Measurements from ENCODE around the gene MVB12B.

DNA sequence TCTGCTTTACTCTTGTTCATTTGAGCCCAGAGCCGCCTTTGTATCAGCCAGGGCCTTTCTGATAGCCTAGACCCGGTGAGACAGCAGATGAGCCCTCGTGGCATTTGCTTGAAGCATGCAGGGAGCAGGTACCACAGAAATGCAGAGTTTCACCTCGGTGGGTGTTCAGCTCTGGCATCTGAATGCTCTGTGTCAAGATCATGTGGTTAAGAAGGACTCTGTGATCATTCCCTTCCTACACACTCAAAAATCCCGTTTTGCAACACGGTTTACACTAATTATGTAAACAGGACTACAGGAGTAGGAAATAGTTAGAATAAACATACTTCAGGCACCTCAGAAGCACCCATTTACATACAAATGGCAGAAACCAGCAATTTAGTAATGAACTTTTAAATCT lies 67.2 kb downstream of the MVB12B start:
- TF ChIP-seq, protein P1, sequence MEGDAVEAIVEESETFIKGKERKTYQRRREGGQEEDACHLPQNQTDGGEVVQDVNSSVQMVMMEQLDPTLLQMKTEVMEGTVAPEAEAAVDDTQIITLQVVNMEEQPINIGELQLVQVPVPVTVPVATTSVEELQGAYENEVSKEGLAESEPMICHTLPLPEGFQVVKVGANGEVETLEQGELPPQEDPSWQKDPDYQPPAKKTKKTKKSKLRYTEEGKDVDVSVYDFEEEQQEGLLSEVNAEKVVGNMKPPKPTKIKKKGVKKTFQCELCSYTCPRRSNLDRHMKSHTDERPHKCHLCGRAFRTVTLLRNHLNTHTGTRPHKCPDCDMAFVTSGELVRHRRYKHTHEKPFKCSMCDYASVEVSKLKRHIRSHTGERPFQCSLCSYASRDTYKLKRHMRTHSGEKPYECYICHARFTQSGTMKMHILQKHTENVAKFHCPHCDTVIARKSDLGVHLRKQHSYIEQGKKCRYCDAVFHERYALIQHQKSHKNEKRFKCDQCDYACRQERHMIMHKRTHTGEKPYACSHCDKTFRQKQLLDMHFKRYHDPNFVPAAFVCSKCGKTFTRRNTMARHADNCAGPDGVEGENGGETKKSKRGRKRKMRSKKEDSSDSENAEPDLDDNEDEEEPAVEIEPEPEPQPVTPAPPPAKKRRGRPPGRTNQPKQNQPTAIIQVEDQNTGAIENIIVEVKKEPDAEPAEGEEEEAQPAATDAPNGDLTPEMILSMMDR (IDR thresholded peaks at IDR 0.05): no peak
- no peak for TF ChIP-seq ZFX (IDR thresholded peaks at IDR 0.05; ENCODE audit: borderline replicate concordance)

Measured in 22Rv1 (cell line).